ENCODE data around the gene SLC27A2. TPM values are rescaled to one million over a fixed set of nuclear protein-coding genes. Genes with fewer than 3 reads are reported as not detected.

SLC27A2 gene
- total and polyA plus RNA-seq, 4 donors, result 80.2 to 504 (median 216) TPM

GRCh38 chr15:50275908-50276307 is 93.9 kb downstream of the SLC27A2 start:
- DNase-seq (ENCODE audit: low spot score), result no peak
- TF ChIP-seq EGR1 (IDR thresholded peaks at IDR 0.05; ENCODE audit: low read depth in 2 of 2) (no peak), FOXA2 (IDR thresholded peaks at IDR 0.05) (no peak), MAX (IDR thresholded peaks at IDR 0.05) (no peak), TAF1 (conservative IDR thresholded peaks at IDR 0.05) (no peak), JUND (IDR thresholded peaks at IDR 0.05) (no peak), REST (IDR thresholded peaks at IDR 0.05) (no peak), RAD21 (IDR thresholded peaks at IDR 0.05) (no peak), FOXA1 (IDR thresholded peaks at IDR 0.05) (no peak), GABPA (IDR thresholded peaks at IDR 0.05 in 1 of 2, conservative IDR thresholded peaks at IDR 0.05 in 1 of 2) (no peak), ATF3 (IDR thresholded peaks at IDR 0.05) (no peak), HNF4G (IDR thresholded peaks at IDR 0.05) (no peak), CTCF (IDR thresholded peaks at IDR 0.05; ENCODE audit: low read depth, low read length, missing input control) (no peak)
- H3K9me3 ChIP-seq (ENCODE audit: control insufficient read depth in 4 of 4, low read length in 3 of 4), result no peaks in the 10 kb centered on the region
- H3K9ac ChIP-seq (ENCODE audit: low read depth in 1 of 2, low read length in 2 of 2), result no peak overlapping the region
- no peaks in the 10 kb centered on the region for H3K27me3 ChIP-seq (ENCODE audit: control insufficient read depth in 4 of 4, insufficient read depth in 4 of 4, low read length in 3 of 4)
- H3K4me1 ChIP-seq (ENCODE audit: control insufficient read depth in 4 of 4, insufficient read depth in 4 of 4, low read length in 3 of 4), result peaks cover 0 to 1% (median 0%) of the 10 kb centered on the region in 4 donors
- 74% methylated on average over 3 of the region's 3 CpGs for WGBS
- H3K36me3 ChIP-seq (ENCODE audit: control insufficient read depth in 4 of 4, insufficient read depth in 3 of 4, low read depth in 1 of 4, low read length in 3 of 4), result peaks cover 0 to 3% (median 0%) of the 10 kb centered on the region in 4 donors
- no peak overlapping the region for H3K4me3 ChIP-seq (ENCODE audit: low read depth in 1 of 3, low read length in 3 of 3)
- H3K27ac ChIP-seq (ENCODE audit: low read depth in 1 of 2, low read length in 2 of 2), result no peak overlapping the region

GRCh38 chr15:50277370-50277769 is 95.4 kb downstream of the SLC27A2 start:
- TF ChIP-seq EGR1 (IDR thresholded peaks at IDR 0.05; ENCODE audit: low read depth in 2 of 2) (no peak), HNF4G (IDR thresholded peaks at IDR 0.05) (no peak), REST (IDR thresholded peaks at IDR 0.05) (no peak), RXRA (IDR thresholded peaks at IDR 0.05) (no peak)
- no peaks in the 10 kb centered on the region for H3K27me3 ChIP-seq (ENCODE audit: control insufficient read depth in 4 of 4, insufficient read depth in 4 of 4, low read length in 3 of 4)
- H3K36me3 ChIP-seq (ENCODE audit: control insufficient read depth in 4 of 4, insufficient read depth in 3 of 4, low read depth in 1 of 4, low read length in 3 of 4), result peaks cover 0 to 3% (median 0%) of the 10 kb centered on the region in 4 donors
- no peak overlapping the region for H3K4me3 ChIP-seq (ENCODE audit: low read depth in 1 of 3, low read length in 3 of 3)
- no peaks in the 10 kb centered on the region for H3K9me3 ChIP-seq (ENCODE audit: control insufficient read depth in 4 of 4, low read length in 3 of 4)
- DNase-seq (ENCODE audit: low spot score), result no peak
- WGBS, result 89% methylated on average over 1 of the region's 1 CpG
- H3K9ac ChIP-seq (ENCODE audit: low read depth in 1 of 2, low read length in 2 of 2), result no peak overlapping the region
- H3K27ac ChIP-seq (ENCODE audit: low read depth in 1 of 2, low read length in 2 of 2), result no peak overlapping the region
- no peaks in the 10 kb centered on the region for H3K4me1 ChIP-seq (ENCODE audit: control insufficient read depth in 4 of 4, insufficient read depth in 4 of 4, low read length in 3 of 4)
